GM19397 (cell line): ENCODE results near the gene PCBP3.
"Not testable (repeated sequence)": the region's sequence is repeated elsewhere in the genome, so short reads cannot be mapped to it uniquely, and the experiment has no call there.

Source experiments
- ATAC-seq: cut with Tn5 transposase; IDR thresholded peaks from one replicate; pipeline ENCODE4 v1.9.1; 2021; ENCODE audit warnings: mild to moderate bottlenecking, moderate library complexity; ENCODE audit not compliant: unreplicated experiment

Gene PCBP3

GRCh38 chr21:45836694-45837670, 193.5 kb downstream of the PCBP3 start:
- ATAC-seq = no peak

- ATAC-seq = no peak
Observed at GRCh38 chr21:45837936-45838335, 194.4 kb downstream of the PCBP3 start.

GRCh38 chr21:45838634-45839033, 195.1 kb downstream of the PCBP3 start:
- no peak for ATAC-seq

- ATAC-seq = no peak
Observed at GRCh38 chr21:45839274-45839673, 195.7 kb downstream of the PCBP3 start.

- ATAC-seq = no peak
Observed at GRCh38 chr21:45841033-45841432, 197.5 kb downstream of the PCBP3 start.

- ATAC-seq = no peak
Observed at GRCh38 chr21:45843426-45843825, 199.9 kb downstream of the PCBP3 start.

- ATAC-seq = no peak
Observed at GRCh38 chr21:45844181-45844580, 200.7 kb downstream of the PCBP3 start.

- ATAC-seq = no peak
Observed at GRCh38 chr21:45845063-45845769, 201.7 kb downstream of the PCBP3 start.

- ATAC-seq = no peak
Observed at GRCh38 chr21:45845770-45846090, 202.2 kb downstream of the PCBP3 start.

GRCh38 chr21:45846373-45847160, 203.0 kb downstream of the PCBP3 start:
- no peak for ATAC-seq

GRCh38 chr21:45847870-45848269, 204.3 kb downstream of the PCBP3 start:
- no peak for ATAC-seq

GRCh38 chr21:45848331-45848730, 204.8 kb downstream of the PCBP3 start:
- no peak for ATAC-seq

- ATAC-seq = no peak
Observed at GRCh38 chr21:45848805-45849204, 205.3 kb downstream of the PCBP3 start.

GRCh38 chr21:45849651-45850050, 206.1 kb downstream of the PCBP3 start:
- ATAC-seq = no peak

- no peak for ATAC-seq
Observed at GRCh38 chr21:45850181-45850580, 206.7 kb downstream of the PCBP3 start.

GRCh38 chr21:45852386-45852785, 208.9 kb downstream of the PCBP3 start:
- not testable (repeated sequence) for ATAC-seq

GRCh38 chr21:45852886-45853400, 209.4 kb downstream of the PCBP3 start:
- no peak for ATAC-seq

GRCh38 chr21:45853703-45854342, 210.3 kb downstream of the PCBP3 start:
- ATAC-seq = no peak

GRCh38 chr21:45854690-45855247, 211.2 kb downstream of the PCBP3 start:
- ATAC-seq = no peak

GRCh38 chr21:45855248-45855811, 211.8 kb downstream of the PCBP3 start:
- no peak for ATAC-seq
